GM12801 (cell line): Measurements from ENCODE around the gene CNTN2.

Experiments
- TF ChIP-seq, protein P1 (sequence below): IDR thresholded peaks from one replicate; pipeline ENCODE4 v1.5.1; 2011; ENCODE audit warnings: control low read depth; ENCODE audit not compliant: insufficient read length; ENCODE audit errors: extremely low read depth

The CNTN2 gene

DNA sequence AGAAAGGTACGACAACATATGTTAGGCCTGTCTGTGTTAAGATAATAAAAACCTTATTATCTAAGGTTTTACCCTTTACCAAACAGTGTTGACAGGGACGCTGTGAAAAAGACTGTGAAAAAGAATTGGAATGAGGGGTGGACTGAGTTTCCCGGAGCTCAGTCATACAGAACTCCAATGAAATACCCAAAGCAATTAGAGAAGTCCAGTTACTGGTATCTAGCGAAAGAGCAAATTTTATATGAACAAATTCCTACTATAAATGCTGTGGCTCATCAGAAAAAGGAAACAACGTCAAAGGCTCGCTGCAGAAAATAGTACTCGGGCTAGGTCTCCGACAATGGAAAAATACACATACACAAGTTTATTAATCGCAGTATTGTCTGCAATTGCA is 79.5 kb downstream of the CNTN2 start:
- TF ChIP-seq, protein P1, sequence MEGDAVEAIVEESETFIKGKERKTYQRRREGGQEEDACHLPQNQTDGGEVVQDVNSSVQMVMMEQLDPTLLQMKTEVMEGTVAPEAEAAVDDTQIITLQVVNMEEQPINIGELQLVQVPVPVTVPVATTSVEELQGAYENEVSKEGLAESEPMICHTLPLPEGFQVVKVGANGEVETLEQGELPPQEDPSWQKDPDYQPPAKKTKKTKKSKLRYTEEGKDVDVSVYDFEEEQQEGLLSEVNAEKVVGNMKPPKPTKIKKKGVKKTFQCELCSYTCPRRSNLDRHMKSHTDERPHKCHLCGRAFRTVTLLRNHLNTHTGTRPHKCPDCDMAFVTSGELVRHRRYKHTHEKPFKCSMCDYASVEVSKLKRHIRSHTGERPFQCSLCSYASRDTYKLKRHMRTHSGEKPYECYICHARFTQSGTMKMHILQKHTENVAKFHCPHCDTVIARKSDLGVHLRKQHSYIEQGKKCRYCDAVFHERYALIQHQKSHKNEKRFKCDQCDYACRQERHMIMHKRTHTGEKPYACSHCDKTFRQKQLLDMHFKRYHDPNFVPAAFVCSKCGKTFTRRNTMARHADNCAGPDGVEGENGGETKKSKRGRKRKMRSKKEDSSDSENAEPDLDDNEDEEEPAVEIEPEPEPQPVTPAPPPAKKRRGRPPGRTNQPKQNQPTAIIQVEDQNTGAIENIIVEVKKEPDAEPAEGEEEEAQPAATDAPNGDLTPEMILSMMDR, result no peak

DNA sequence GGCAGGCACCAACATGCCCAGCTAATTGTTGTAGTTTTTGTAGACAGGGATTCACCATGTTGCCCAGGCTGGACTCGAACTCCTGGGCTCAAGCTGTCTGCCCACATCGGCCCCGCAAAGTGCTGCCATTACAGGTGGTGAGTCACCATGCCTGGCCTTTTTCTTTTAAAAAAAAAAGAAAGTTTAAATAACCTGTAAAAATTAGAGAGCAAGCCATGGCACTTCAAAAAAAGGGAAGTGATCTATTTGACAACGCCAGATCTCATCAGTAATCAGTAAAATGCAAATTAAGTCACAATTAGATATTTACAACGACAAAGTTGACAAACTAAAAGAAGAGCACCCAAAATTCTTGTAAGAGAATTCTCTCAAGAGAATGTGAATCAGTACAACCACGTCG is 81.7 kb downstream of the CNTN2 start:
- TF ChIP-seq, protein P1, result no peak

- TF ChIP-seq, protein P1, result no peak
These were observed 84.6 kb downstream of the CNTN2 start for GRCh38 chr1:205127646-205128045.
